Colonic mucosa (tissue), 4 donors: ENCODE measurements around the gene MRPS26. TPM values are rescaled to one million over a fixed set of nuclear protein-coding genes. Genes with fewer than 3 reads are reported as not detected.
A peak's percentile ranks its signal among the peaks of the same experiment; 100 is the strongest.

ENCODE experiments used
- DNase-seq: peaks from one replicate; pipeline ENCODE4 v3.0.0-alpha.2; 2020
- H3K27ac ChIP-seq: fragments of 200-600 bp; one replicate; pipeline ENCODE4 v1.8.0; 2021
- H3K27me3 ChIP-seq: fragments of 200-600 bp; one replicate; pipeline ENCODE4 v1.8.0; 2021
- H3K36me3 ChIP-seq: fragments of 200-600 bp; one replicate; pipeline ENCODE4 v1.8.0; 2021
- H3K4me1 ChIP-seq: fragments of 200-600 bp; one replicate; pipeline ENCODE4 v1.8.0; 2021; ENCODE audit warnings: mild to moderate bottlenecking
- H3K4me3 ChIP-seq: fragments of 200-600 bp; one replicate; pipeline ENCODE4 v1.8.0; 2021
- H3K9ac ChIP-seq, 2 donors: one replicate each; pipeline ENCODE4 v1.7.0; 2013; ENCODE audit warnings: control low read depth in 2 of 2, low read depth in 2 of 2, low read length in 2 of 2
- H3K9me3 ChIP-seq: fragments of 200-600 bp; one replicate; pipeline ENCODE4 v1.8.0; 2021
- intact Hi-C: fragments of 100-400 bp; cut with DNase I; formaldehyde crosslinking; loops from one replicate; pipeline ENCODE4 v1.14.1; 2022
- total RNA-seq, 2 donors: library from RNA; stranded (reverse); fragmentation: NEBNext Ultra II Directional in 1 of 2; extraction: Animal tissue kit (Norgen Biotek cat#: 25700) in 1 of 2; gene quantifications; one replicate each; pipeline ENCODE4 v1.2.1, GENCODE V29; 2021
- TF ChIP-seq, protein P1 (sequence below): fragments of 200-600 bp; IDR thresholded peaks from one replicate; pipeline ENCODE4 v1.8.0; 2022; ENCODE audit warnings: antibody characterized with exemption, mild to moderate bottlenecking
- donor health status: healthy.
- donor health status: DM: no; HTN: no; CAD: no.
- donor health status: DM: no; HTN: no; CAD: no.

Gene MRPS26
- total RNA-seq, 2 donors from 2014 or later: 37.6 to 72.5 TPM

DNA sequence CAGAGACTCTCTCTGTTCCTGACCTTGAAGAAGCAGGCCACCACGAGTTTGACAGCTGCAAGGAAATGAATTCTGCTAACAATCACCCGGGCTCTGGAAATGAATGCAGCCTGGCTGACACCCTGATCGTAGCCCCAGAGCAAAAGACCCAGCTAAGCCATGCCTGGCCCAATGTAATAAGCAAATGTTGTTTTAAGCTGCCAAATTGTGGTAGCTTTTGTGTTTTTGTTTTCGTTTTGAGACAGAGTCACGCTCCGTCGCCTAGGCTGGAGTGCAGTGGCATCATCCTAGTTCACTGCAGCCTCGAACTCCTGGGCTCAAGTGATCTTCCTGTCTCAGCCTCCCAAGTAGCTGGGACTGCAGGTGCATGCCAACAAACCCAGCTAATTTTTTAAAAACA lies 22.2 kb downstream of the MRPS26 start:
- Histone ChIP-seq H3K4me3 (no peak overlapping the region), H3K4me1 (peaks cover 12% of the 10 kb centered on the region)
- intact Hi-C loops: no loop called here

DNA sequence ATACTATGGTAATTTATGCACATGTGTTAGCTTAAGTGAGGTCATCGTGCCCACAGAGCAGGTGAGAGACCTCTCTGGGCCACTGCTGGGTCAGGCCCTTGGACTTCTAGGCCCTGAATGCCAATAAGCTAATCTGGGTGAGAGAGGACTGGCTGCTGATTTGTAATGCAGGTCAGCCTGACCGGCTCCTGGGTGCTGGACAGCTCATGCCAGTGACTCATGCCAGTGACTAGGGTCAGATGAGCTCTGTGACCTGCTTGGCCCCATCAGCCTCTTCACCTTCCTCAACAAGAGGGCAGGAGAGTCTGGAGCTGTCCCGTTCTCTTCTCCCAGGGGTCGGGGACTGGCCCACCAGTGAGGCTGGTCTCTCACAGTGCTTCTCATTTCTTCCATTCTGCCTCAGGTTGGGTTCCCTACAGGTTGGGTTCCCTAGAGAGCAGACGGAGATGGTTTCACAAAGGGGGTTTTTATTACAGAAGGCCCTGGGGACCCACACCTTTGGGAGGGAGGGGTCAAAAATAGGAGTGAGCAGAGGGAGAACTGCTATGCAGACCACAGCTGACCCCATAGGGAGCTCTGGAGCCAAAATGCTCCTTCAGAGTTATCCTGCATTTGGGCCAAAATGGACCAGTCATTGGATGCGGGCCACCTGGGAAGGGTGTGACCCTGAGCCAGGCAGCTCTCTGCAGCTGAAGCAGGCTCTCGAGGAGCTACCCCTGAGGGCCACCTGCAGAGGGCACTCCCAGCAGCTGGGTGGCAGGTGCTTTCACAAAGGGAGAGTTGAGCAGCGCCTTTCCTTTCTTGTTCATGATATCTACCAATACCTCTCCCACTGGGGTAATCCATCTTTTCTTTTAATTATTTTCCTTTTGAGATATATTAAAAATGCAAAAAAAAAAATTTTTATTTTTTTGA lies 23.4 kb downstream of the MRPS26 start:
- Histone ChIP-seq H3K9me3 (no peaks in the 10 kb centered on the region), H3K27me3 (peaks cover 8% of the 10 kb centered on the region), H3K4me1 (peaks cover 12% of the 10 kb centered on the region), H3K4me3 (no peak overlapping the region), H3K36me3 (no peaks in the 10 kb centered on the region), H3K27ac (no peak overlapping the region), H3K9ac (no peak overlapping the region)
- intact Hi-C loops: no loop called here
- no peak for DNase-seq
- TF ChIP-seq, protein P1, sequence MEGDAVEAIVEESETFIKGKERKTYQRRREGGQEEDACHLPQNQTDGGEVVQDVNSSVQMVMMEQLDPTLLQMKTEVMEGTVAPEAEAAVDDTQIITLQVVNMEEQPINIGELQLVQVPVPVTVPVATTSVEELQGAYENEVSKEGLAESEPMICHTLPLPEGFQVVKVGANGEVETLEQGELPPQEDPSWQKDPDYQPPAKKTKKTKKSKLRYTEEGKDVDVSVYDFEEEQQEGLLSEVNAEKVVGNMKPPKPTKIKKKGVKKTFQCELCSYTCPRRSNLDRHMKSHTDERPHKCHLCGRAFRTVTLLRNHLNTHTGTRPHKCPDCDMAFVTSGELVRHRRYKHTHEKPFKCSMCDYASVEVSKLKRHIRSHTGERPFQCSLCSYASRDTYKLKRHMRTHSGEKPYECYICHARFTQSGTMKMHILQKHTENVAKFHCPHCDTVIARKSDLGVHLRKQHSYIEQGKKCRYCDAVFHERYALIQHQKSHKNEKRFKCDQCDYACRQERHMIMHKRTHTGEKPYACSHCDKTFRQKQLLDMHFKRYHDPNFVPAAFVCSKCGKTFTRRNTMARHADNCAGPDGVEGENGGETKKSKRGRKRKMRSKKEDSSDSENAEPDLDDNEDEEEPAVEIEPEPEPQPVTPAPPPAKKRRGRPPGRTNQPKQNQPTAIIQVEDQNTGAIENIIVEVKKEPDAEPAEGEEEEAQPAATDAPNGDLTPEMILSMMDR: no peak

More for the DNA sequence above, 22.2 kb downstream of the MRPS26 start:
- Histone ChIP-seq H3K27ac (no peak overlapping the region), H3K36me3 (no peaks in the 10 kb centered on the region), H3K9me3 (no peaks in the 10 kb centered on the region), H3K27me3 (peaks cover 8% of the 10 kb centered on the region), H3K9ac (no peak overlapping the region)
- TF ChIP-seq, protein P1: no peak
- no peak for DNase-seq

DNA sequence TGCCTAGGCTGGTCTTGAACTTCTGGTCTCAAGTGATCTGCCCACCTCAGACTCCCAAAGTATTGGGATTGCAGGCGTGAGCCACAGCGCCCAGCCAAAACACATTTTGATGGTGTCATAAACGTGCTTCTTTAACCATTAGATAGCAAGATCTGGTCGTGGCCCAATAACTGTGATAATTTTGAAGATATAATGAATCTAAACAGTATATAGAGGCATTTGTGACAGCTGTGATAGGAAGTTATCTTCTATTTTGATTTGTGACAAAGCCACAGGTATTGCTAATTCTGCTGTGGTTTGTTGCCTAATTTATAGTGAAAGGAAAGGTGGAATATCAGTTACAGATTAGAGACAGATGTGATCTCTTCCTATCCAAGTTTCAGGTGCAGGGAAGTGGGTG lies 24.9 kb downstream of the MRPS26 start:
- Histone ChIP-seq H3K27ac (no peak overlapping the region), H3K27me3 (peaks cover 8% of the 10 kb centered on the region), H3K9ac (no peak overlapping the region), H3K9me3 (no peaks in the 10 kb centered on the region), H3K4me1 (peaks cover 12% of the 10 kb centered on the region), H3K4me3 (no peak overlapping the region), H3K36me3 (no peaks in the 10 kb centered on the region)
- intact Hi-C loops: no loop called here
- TF ChIP-seq, protein P1: no peak
- DNase-seq: no peak

DNA sequence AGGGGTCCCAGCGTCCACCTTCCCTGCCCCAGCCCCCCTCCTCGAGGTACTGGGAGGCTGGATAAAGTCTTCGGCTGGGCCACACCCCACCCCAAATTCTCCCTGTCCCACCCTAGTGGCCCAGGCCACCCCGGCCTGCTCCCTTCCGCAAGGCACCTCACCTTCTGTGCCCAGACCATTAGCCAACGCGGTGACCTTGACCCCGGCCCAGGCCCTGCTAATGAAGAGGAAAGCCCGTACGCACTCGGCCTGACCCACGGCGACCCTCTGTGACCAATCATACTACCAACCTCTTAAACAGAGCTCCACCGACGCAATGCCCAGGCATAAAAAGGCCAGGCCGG lies 25.4 kb downstream of the MRPS26 start:
- peak overlapping the region; percentile 51 for H3K4me3 ChIP-seq
- H3K36me3 ChIP-seq: no peaks in the 10 kb centered on the region
- no peak overlapping the region for H3K27ac ChIP-seq
- H3K27me3 ChIP-seq: peaks cover 8% of the 10 kb centered on the region
- TF ChIP-seq, protein P1: no peak
- no peak for DNase-seq
- no peak overlapping the region for H3K9ac ChIP-seq
- intact Hi-C loops: no loop called here
- H3K4me1 ChIP-seq: peaks cover 12% of the 10 kb centered on the region
- no peaks in the 10 kb centered on the region for H3K9me3 ChIP-seq

DNA sequence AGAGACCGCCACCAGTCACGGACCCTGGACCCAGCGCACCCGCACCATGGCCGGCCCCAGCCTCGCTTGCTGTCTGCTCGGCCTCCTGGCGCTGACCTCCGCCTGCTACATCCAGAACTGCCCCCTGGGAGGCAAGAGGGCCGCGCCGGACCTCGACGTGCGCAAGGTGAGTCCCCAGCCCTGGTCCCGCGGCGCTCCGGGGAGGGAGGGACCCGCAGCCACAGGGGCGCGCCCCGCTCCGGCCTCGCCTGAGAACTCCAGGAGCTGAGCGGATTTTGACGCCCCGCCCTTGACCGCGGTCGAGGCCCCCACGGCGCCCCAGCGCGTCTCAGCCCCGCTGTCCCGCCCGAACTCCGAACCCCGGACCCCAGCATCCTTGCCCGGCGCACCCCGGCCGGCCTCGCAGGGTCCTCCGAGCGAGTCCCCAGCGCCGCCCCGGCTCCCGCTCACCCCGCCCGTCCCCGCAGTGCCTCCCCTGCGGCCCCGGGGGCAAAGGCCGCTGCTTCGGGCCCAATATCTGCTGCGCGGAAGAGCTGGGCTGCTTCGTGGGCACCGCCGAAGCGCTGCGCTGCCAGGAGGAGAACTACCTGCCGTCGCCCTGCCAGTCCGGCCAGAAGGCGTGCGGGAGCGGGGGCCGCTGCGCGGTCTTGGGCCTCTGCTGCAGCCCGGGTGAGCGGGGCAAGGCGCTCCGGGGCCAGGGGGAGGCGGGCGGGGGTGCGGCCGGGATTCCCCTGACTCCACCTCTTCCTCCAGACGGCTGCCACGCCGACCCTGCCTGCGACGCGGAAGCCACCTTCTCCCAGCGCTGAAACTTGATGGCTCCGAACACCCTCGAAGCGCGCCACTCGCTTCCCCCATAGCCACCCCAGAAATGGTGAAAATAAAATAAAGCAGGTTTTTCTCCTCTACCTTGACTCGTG lies 26.0 kb downstream of the MRPS26 start, which contains the start of gene OXT:
Gene OXT, plus strand, starts transcription at position 11 of the 920 bp plus-strand sequence. Its CDS starts 36 bp downstream, at position 47.
- H3K36me3 ChIP-seq: no peaks in the 10 kb centered on the region
- TF ChIP-seq, protein P1: no peak
- peak; percentile 32 for DNase-seq
- H3K9me3 ChIP-seq: no peaks in the 10 kb centered on the region
- peaks cover 8% of the 10 kb centered on the region for H3K27me3 ChIP-seq
- intact Hi-C loops: no loop called here
- peak within 1 kb of the TSS in 1 of 2 donors; percentile 30 for H3K9ac ChIP-seq
- no peak within 1 kb of the TSS for H3K27ac ChIP-seq
- peak within 1 kb of the TSS; percentile 51 for H3K4me3 ChIP-seq
- peaks cover 12% of the 10 kb centered on the region for H3K4me1 ChIP-seq
